ENCODE measurements around the gene CHIC2. TPM values are rescaled to one million over a fixed set of nuclear protein-coding genes. Genes with fewer than 3 reads are reported as not detected.
A peak's percentile ranks its signal among the peaks of the same experiment; 100 is the strongest.

Gene CHIC2
- polyA plus RNA-seq, 3 donors, result 23.1 to 83.3 (median 73.4) TPM

- H3K36me3 ChIP-seq (replicated peaks in 1 of 2; ENCODE audit: control insufficient read depth in 1 of 2, insufficient read depth in 2 of 2, low read length in 2 of 2), result peaks cover 0 to 23% of the 10 kb centered on the region in 2 donors
- H2AFZ ChIP-seq (ENCODE audit: insufficient read depth, low read depth, low read length, poor library complexity, severe bottlenecking), result no peak overlapping the region
- no peak overlapping the region for H3K4me3 ChIP-seq (replicated peaks in 1 of 3; ENCODE audit: low read depth in 2 of 3, low read length in 3 of 3)
- no peak overlapping the region for H3K9ac ChIP-seq (ENCODE audit: insufficient read depth, low read length, poor library complexity, severe bottlenecking)
- H3K79me2 ChIP-seq (ENCODE audit: insufficient read depth, low read length), result no peaks in the 10 kb centered on the region
- Mint-ChIP-seq H3K36me3 (peaks cover 23 to 28% of the 10 kb centered on the region in 2 donors), H3K4me3 (no peak overlapping the region), H3K27ac (no peak overlapping the region), H3K27me3 (ENCODE audit: low read depth in 3 of 3) (no peaks in the 10 kb centered on the region), H3K9me3 (peaks cover 0 to 9% (median 0%) of the 10 kb centered on the region in 7 donors), H3K4me1 (peaks cover 20% of the 10 kb centered on the region)
- H4K20me1 ChIP-seq (ENCODE audit: insufficient read depth, low read length), result peaks cover 14% of the 10 kb centered on the region
- intact Hi-C loops (cut with micrococcal nuclease), result no loop called here
- no peak for TF ChIP-seq CTCF (IDR thresholded peaks at IDR 0.05)
- no peaks in the 10 kb centered on the region for H3K27me3 ChIP-seq (ENCODE audit: control insufficient read depth in 2 of 2, insufficient read depth in 2 of 2, low read length in 2 of 2)
- H3K4me2 ChIP-seq (replicated peaks; ENCODE audit: extremely low read depth, low read length, poor library complexity, severe bottlenecking), result no peak overlapping the region
- H3K4me1 ChIP-seq (ENCODE audit: control insufficient read depth in 1 of 2, insufficient read depth in 2 of 2, low read length in 2 of 2), result peaks cover 16 to 22% of the 10 kb centered on the region in 2 donors
- H3K9me3 ChIP-seq (replicated peaks in 1 of 2; ENCODE audit: control insufficient read depth in 1 of 2, insufficient read depth in 1 of 2, low read length in 2 of 2), result peaks cover 0 to 4% of the 10 kb centered on the region in 2 donors
- DNase-seq, result no peak
- H3K27ac ChIP-seq (ENCODE audit: low read depth in 1 of 2, low read length in 2 of 2), result no peak overlapping the region
- WGBS (ENCODE audit: insufficient coverage), result no CpG with 5 or more reads among the region's 4 CpGs
Observed at GRCh38 chr4:53997898-53998297, 66.5 kb downstream of the CHIC2 start.

GRCh38 chr4:53994382-53995102 lies 69.9 kb downstream of the CHIC2 start:
- H3K4me2 ChIP-seq (replicated peaks; ENCODE audit: extremely low read depth, low read length, poor library complexity, severe bottlenecking), result peak overlapping the region; percentile 30
- H3K79me2 ChIP-seq (ENCODE audit: insufficient read depth, low read length), result no peaks in the 10 kb centered on the region
- H3K36me3 Mint-ChIP-seq, result peaks cover 12 to 13% of the 10 kb centered on the region in 2 donors
- H3K4me1 ChIP-seq (ENCODE audit: control insufficient read depth in 1 of 2, insufficient read depth in 2 of 2, low read length in 2 of 2), result peaks cover 16 to 23% of the 10 kb centered on the region in 2 donors
- H3K4me3 Mint-ChIP-seq, result peak overlapping the region in 1 of 2 donors; percentile 36
- H3K4me3 ChIP-seq (replicated peaks in 1 of 3; ENCODE audit: low read depth in 2 of 3, low read length in 3 of 3), result peak overlapping the region in 1 of 3 experiments; percentile 19
- 20% methylated on average over 1 of the region's 5 CpGs for WGBS (ENCODE audit: insufficient coverage)
- peaks cover 0 to 9% of the 10 kb centered on the region in 2 donors for H3K36me3 ChIP-seq (replicated peaks in 1 of 2; ENCODE audit: control insufficient read depth in 1 of 2, insufficient read depth in 2 of 2, low read length in 2 of 2)
- peak; percentile 43 to 68 (median 51) for DNase-seq
- H3K27ac ChIP-seq (ENCODE audit: low read depth in 1 of 2, low read length in 2 of 2), result peak overlapping the region in 1 of 2 donors; percentile 49
- H3K4me1 Mint-ChIP-seq, result peaks cover 20% of the 10 kb centered on the region
- no peak overlapping the region for H2AFZ ChIP-seq (ENCODE audit: insufficient read depth, low read depth, low read length, poor library complexity, severe bottlenecking)
- intact Hi-C loops (cut with micrococcal nuclease), result no loop called here
- H3K27ac Mint-ChIP-seq, result peak overlapping the region; percentile 36 to 90 (median 65)
- no peaks in the 10 kb centered on the region for H3K27me3 ChIP-seq (ENCODE audit: control insufficient read depth in 2 of 2, insufficient read depth in 2 of 2, low read length in 2 of 2)
- H3K9ac ChIP-seq (ENCODE audit: insufficient read depth, low read length, poor library complexity, severe bottlenecking), result no peak overlapping the region
- H3K9me3 Mint-ChIP-seq, result peaks cover 0 to 9% (median 0%) of the 10 kb centered on the region in 7 donors
- peaks cover 0 to 4% of the 10 kb centered on the region in 2 donors for H3K9me3 ChIP-seq (replicated peaks in 1 of 2; ENCODE audit: control insufficient read depth in 1 of 2, insufficient read depth in 1 of 2, low read length in 2 of 2)
- H3K27me3 Mint-ChIP-seq (ENCODE audit: low read depth in 3 of 3), result no peaks in the 10 kb centered on the region
- no peak for TF ChIP-seq CTCF (IDR thresholded peaks at IDR 0.05)
- H4K20me1 ChIP-seq (ENCODE audit: insufficient read depth, low read length), result peaks cover 5% of the 10 kb centered on the region

All from CD14-positive monocyte (primary cell).